Limb (tissue), 2 donors: ENCODE results near the gene ZSCAN4.

Experiments used
- DNase-seq, 2 donors: peaks; one replicate each; pipeline ENCODE4 v3.0.0-alpha.2; 2016; ENCODE audit errors: extremely low spot score in 2 of 2

The ZSCAN4 gene, protein sequence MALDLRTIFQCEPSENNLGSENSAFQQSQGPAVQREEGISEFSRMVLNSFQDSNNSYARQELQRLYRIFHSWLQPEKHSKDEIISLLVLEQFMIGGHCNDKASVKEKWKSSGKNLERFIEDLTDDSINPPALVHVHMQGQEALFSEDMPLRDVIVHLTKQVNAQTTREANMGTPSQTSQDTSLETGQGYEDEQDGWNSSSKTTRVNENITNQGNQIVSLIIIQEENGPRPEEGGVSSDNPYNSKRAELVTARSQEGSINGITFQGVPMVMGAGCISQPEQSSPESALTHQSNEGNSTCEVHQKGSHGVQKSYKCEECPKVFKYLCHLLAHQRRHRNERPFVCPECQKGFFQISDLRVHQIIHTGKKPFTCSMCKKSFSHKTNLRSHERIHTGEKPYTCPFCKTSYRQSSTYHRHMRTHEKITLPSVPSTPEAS

DNA sequence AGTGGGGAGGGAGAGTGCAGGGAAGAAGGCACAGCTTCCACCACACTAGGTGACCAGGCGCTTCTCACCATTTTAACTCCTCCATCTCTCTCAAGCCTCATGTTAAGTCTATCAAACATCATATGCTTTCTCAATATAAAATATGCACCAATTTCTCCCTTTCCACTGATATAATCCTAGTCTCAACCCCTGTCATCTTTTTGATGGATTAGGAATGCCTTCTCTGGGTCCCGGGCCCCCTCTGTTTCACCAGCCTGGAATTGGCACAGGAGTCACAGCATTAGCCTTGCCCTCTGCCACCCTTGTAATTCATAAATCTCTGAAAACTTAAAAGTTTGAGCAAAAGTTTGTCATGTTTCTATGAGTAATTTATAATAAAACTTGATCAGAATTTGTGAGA, at the start of gene ZSCAN4:
Gene ZSCAN4, plus strand, starts transcription at position 301 of the 400 bp plus-strand sequence. CDS start 7,211 bp downstream, outside the sequence.
- no peak for DNase-seq

DNA sequence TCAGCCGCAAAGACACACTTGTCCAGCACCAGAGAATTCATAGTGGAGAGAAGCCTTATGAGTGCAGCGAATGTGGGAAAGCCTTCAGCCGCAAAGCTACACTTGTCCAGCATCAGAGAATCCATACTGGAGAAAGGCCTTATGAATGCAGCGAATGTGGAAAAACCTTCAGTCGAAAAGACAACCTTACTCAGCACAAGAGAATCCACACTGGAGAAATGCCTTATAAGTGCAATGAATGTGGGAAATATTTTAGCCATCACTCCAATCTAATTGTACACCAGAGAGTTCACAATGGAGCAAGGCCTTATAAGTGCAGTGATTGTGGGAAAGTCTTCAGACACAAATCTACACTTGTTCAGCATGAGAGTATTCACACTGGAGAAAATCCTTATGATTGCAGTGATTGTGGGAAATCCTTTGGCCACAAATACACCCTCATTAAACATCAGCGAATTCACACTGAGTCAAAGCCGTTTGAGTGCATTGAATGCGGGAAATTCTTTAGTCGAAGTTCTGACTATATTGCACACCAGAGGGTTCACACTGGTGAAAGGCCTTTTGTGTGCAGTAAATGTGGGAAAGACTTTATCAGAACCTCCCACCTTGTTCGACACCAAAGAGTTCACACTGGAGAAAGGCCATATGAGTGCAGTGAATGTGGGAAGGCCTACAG, 47.9 kb upstream of the ZSCAN4 start:
- no peak for DNase-seq

DNA sequence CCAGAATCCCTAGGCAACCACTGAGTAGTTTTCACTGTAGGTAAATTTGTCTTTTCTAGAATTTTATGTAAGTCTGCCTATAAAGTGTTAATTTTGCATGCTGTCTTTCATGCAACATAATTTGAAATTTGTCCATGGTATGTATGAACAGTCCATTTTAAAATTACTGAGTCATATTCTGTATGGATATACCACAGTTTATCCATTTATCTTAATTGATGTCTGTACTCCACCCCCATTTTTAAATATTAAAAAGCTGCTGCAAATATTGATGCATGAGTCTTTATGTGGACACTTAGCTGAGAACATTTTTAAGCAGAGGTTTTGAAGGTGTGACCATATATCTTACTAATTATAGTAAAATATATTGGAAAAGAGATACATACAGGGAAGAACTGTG, 45.6 kb upstream of the ZSCAN4 start:
- no peak for DNase-seq

DNA sequence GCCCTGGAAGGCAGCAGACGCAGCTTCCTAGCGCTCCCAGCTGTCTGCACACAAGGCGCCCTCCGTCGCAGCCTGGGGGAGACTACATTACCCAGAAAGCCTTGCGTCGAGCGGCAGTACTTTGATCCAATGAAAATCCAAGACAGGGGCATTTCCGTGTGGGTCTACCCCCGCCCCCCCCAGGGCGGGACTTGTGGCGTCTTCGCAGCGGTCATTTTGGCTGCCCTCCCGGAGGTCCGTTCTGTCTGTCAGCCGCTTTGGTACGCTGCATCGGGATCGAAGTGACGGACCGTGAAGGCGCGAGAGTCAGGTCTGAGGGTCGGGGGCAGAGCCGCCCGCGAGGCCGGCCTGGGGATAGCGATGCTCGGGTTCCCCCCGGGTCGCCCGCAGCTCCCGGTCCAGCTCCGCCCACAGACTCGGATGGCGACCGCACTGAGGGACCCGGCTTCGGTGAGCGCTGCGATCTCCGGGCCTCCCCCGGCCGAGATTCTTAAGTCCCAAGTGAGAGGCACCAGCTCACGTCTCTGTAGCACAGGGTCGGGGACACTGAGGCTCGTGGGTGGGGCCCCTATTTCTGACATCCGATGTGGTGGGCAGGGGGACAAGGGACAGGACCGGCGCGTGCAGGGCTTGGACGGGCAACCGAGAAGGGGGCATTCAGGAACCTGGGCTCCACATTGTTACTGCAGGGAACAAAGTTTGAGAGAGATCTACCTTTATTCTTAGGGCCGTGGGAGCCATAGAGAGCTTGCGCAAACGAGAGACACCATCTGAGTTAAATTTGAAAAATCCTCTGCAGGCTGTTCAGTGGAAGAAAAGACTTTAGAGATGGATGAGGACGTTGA, 35.5 kb upstream of the ZSCAN4 start, which contains the start of gene ZNF211:
Gene ZNF211, plus strand, starts transcription at position 182 of the 845 bp plus-strand sequence. Its CDS starts 179 bp downstream, at position 361.
- peak; percentile 95 to 96 for DNase-seq

DNA sequence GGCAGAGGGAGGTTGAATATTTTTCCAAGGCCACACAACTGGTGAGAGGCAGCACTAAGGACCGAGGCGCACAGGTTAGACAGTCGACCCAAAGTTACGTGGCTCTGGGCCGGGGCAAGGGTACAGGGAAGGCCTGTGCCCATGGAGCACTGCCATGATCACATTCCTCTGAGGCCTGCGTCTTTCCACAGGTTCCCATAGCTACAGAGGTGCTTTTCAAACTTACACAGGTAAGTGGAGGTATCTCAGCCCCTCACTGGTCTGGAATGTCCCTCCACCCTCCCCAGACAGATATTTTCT, 35.0 kb upstream of the ZSCAN4 start:
- DNase-seq: no peak

DNA sequence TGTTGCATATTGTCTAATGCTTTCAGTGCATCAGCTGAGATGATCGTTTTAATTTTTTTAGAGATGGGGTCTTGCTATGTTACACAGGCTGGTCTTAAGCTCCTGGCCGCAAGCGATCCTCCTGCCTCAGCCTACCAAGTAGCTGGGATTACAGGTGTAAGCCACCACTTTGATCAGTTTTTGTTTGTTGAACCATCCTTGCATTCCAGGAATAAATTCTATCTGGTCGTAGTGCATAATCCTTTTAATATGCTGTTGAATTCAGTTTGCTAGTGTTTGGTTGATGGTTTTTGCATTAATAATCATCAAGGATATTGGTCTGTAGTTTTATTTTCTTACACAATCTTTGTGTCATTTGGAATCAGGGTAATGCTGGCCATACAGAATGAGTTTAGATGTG, 31.4 kb upstream of the ZSCAN4 start:
- DNase-seq: no peak

DNA sequence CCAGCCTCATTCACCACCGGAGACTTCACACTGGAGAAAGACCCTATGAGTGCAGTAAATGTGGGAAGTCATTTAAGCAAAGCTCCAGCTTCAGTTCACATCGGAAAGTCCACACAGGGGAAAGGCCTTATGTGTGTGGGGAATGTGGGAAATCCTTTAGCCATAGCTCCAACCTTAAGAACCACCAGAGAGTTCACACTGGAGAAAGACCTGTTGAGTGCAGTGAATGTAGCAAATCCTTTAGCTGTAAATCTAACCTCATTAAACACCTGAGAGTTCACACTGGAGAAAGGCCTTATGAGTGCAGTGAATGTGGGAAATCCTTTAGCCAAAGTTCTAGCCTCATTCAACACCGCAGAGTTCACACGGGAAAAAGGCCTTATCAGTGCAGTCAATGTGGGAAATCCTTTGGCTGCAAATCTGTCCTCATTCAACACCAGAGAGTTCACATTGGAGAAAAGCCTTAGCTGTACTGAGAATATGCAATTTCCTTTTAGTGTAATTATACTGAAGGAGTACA, 27.0 kb upstream of the ZSCAN4 start:
- DNase-seq: no peak

GRCh38 chr19:57642396-57643046, 26.2 kb upstream of the ZSCAN4 start:
- DNase-seq: no peak

DNA sequence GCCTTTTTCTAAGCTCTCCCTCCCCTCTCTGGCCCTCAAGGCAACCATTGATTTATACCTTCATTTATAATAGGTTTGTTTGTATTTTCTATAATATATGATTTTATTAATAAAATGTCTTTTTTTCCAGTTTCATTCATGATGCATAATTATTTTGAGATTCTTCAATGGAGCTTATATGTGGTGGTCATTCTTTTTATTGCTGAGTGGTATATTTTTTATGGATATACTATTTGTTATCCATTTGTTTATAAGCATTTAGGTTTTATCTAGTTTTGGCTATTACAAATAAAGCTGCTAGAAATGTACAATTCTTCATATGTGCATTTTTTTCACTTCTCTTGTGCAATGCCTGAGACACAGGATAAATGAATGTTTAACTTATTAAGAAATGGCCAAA, 25.0 kb upstream of the ZSCAN4 start:
- DNase-seq: no peak

- no peak for DNase-seq
Measured at GRCh38 chr19:57648331-57649003, 20.3 kb upstream of the ZSCAN4 start.

DNA sequence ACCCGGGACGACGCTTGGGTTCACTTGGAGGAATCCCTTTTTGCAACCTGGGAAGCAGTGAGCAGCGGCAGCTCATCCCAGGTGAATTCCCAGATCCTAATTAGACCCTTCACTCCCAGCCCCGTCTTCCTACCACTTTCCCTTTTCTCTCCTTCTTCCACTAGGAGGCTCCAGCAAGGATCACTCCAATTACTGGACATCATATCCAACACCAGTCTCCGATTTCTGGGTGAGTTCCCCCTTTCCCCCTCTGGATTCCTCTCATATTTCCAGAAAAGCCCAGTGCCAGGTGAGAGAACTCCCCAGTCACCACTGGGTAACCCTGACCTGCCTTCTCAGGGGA, 17.1 kb upstream of the ZSCAN4 start:
- no peak for DNase-seq

DNA sequence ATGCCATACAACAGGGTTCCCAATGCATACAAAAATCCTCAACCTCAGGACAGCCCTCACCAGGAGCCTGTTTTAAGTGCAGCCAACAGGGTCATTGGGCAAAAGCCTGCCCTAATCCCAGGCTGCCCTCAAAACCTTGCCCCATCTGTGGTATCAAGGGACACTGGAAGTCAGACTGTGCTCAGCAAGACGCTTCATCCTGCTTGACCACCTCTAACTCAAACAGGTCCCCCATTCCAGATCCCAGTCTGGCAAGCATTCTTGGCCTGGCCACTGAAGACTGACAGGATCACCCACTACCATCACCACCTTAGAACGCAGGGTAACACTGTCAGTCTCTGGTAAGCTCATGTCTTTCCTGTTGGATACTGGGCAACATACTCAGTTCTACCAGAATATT, 15.0 kb upstream of the ZSCAN4 start:
- DNase-seq: no peak

DNA sequence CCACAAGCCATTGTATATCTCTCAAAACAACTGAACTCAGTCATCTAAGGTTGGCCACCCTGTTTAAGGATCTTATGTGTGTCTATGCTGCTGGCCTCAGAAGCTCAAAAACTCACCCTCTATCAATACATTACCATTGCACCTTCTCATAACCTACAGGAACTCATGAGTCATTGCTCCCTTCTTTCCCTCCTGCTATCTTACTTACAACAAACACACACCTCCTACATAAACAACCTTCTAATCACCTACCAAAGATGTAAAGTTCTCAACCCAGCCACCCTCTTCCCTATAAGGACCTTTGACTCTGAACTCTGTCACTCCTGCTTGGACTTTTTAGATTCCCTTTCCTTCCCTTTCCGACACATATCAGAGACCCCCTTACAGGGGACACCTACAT, 13.3 kb upstream of the ZSCAN4 start:
- DNase-seq: no peak

- no peak for DNase-seq
Measured at GRCh38 chr19:57656346-57656745, 12.4 kb upstream of the ZSCAN4 start.

DNA sequence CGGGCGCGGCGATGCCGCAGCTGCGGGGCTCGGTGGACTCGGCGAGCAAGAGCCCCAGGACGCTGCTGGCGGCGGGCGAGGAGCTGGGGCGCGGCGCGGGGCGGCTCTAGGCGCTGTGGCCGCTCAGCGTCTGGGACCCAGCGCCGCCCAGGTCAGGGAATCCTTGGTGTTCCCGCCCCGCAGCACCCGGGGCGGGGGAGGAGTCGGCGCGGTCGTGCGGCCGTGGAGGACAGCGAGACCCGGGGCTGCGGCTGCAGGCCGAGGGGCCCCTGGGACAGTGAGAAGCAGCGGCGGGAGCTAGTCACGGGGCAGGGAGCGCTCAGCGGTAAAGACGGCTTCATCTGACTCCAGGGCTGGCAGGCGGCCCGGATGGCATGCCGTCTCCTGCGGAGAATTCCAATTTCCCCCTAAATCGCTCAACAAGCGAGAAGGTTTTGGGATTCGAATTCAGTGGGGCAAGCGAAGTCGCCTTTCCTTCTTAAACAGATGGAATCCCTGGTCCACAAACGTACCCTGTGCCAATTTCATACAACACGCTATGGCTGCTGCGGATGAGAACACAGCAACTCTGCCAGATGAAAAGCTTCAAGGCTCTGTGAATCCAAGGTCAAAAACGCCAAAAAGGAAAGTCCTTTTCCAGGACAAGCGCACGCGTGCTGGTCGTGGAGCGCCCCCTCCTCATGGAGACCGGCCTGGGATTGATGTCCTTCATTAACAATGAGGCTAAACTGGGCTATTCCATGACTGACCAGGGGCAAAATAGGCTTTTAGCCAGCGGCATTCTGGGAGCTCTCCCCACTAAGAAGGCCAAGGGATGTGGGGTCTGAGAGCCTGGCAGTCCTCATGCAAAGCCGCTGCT, 4.2 kb upstream of the ZSCAN4 start:
- DNase-seq: peak; percentile 42 to 79

GRCh38 chr19:57665261-57665806, 3.4 kb upstream of the ZSCAN4 start:
- no peak for DNase-seq

DNA sequence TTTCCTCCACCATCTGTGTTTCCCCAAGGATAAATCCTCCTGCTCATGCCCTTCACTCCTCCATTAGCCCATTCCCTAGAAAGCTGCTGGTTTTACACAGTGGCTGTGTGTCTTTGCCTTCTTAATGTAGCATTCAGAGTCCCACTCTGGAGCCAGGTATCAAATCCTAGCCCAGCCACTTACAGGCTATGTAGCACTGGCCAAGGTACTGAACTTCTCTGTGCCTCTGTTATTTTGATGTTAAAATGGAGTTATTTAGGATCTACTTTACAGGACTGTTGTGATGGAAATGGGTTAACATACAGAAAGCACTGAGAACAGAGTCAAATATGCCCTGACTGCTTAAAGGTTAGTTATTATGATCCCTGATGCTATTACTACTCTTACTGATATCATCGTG, 1.5 kb upstream of the ZSCAN4 start:
- DNase-seq: no peak

DNA sequence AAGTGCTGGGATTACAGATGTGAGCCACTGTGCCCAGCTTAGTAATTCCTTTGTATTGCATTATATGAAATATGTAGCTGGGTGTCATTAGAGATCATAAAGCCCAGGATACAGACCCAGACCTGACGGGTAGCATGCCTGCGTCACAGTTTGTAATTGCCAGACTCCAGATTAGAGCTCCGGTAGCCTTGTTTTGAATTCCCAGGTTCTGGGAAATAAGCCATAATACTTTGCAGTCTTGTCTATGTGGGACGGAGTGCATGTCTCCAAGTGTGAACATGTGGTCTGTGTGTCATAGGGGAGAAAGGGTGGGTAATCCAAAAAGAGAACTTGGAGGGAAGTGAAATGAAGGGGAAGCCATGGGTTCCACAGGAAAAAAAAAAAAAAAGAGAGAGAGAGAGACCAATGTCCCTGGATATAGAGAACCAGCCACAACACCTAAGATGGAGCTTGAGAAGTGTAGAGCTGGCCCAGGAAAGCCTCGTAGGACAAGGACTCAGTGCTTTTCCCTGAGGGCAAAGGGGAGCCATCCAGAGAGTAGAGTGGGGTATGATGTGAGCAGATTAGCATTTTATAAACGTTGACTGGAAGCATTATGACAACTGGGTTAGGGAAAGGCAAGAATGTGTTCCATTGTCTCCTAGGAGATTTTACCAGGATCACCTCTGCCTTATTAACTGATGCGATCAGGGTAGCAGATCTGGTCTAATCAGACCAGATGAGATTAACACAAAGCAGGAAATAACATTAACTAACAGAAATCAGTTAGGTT, 2.6 kb downstream of the ZSCAN4 start:
- DNase-seq: no peak

DNA sequence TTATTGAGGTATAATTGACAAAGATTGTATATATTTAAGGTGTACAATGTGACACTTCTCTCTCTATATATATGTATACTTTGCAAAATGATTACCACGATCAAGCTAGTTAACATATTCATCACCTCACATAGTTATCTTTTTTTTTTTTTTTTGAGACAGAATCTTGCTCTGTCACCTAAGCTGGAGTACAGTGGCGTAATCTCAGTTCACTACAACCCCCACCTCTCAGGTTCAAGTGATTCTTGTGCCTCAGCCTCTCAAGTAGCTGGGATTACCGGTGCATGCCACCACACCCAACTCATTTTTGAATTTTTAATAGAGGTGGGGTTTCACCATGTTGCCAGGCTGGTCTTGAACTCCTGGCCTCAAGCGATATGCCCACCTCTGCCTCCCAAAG, 3.7 kb downstream of the ZSCAN4 start:
- DNase-seq: no peak
